HG03095 (cell line): Measurements from ENCODE around the gene PER3.

Experiments used
- ATAC-seq: cut with Tn5 transposase; IDR thresholded peaks from one replicate; pipeline ENCODE4 v1.9.1; 2021; ENCODE audit warnings: moderate library complexity; ENCODE audit not compliant: unreplicated experiment

Gene PER3

DNA sequence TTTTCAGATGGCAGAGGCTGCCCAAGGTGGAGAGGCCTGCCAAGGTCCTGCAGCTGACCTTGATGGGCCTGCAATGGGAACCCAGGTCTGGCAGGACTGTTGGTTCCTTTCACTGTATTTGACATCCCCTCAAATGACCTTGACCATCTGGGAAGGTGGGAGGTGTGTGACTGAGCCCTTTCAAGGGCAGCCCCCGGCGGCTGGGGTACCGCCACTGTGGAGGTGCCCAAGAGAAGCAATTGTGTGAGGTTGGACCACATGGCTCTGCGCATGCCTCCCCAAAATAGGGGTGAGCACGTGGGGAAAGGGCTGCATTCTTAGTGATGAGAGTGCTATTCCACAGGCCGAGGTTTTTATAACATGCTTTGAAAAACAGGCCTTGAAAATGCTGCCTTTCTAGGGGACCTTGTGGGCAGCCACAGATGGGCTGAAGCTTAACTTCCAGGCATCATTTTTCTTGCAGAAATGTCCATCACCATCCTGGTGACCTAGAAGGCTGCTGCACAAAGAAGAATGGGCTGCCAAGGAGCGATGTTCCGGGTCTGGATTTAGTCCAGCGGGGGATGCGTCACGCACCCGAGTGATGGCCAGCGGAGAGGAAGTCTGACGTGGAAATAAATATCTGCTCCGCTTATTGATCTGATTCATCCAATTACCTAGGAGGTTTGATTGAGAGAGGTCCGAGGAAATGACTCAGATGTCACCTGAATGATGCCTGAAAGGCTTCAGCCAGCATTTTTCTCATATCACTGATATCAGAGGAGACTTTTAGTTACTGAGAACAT lies 85.2 kb downstream of the PER3 start:
- no peak for ATAC-seq

DNA sequence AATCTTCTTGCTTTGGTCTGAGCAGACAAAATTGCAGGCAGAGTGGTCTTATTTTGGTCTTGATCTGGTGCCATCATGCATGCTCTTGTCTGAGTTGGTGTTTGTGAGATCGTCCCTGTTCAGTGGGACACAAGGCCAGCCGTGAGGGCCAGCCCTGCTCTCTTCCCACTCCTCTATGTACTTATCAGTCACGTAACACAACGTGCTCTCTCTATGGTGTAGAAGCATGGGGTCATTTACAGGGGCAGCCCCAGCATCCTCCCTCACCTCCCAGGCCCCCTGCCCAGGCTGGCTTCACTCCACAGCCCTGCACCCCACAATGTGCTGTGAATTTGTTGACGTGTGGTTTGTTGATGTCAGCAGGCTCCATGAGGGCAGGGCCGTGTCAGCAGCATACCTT lies 87.0 kb downstream of the PER3 start:
- ATAC-seq: no peak

- ATAC-seq: no peak
Observed at GRCh38 chr1:7873801-7874795, 90.0 kb downstream of the PER3 start.

- ATAC-seq: no peak
Observed at GRCh38 chr1:7878027-7878426, 93.9 kb downstream of the PER3 start.

DNA sequence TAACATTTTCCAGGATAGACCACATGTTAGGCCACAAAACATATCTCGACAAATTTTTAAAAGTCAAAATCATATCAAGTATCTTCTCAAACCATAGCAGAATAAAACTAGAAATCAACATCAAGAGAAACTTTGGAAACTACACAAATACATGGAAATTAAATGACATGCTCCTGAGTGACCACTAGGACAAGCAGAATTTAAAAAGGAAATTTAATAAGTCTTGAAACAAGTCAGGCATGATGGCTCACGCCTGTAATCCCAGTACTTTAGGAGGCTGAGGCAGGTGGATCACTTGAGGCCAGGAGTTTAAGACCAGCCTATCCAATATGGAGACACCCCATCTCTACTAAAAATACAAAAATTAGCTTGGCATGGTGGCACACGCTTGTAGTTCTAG lies 95.1 kb downstream of the PER3 start:
- no peak for ATAC-seq

GRCh38 chr1:7884757-7885156 lies 100.7 kb downstream of the PER3 start:
- ATAC-seq: no peak

GRCh38 chr1:7885513-7886404 lies 101.7 kb downstream of the PER3 start:
- ATAC-seq: no peak

DNA sequence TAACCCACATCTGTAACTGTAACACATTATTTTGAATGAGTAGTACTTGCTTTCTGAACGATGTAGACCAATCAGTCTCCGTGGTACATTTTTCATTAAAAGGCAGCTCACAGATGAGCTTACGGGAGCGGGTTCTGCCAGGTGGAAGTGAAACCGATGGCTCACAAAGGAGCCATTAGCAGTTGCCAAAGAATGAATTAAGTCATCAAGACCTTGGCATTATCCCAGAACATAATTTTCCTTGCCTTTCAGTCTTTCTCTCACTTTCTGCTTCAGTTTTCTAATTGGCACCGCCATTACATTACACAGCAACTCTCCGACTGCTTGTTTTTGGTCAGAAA lies 102.3 kb downstream of the PER3 start:
- ATAC-seq: no peak

GRCh38 chr1:7888248-7889081 lies 104.4 kb downstream of the PER3 start:
- ATAC-seq: no peak

DNA sequence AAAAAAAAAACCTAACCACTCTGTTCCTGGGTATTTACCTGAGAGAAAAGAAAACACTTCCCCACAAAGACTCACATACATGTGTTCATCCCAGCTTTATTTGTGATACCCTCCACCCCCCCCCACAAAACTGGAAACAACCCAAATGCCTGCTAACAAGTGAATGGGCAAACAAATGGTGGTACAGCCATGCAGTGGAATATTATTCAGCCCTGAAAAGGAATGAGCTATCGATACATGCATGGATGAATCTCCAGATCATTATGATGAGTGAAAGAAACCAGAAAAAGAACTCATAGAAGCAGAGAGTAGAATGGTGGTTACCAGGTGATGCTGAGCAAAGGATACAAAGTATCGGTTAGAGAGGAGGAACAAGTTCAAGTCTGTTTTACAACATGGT lies 106.8 kb downstream of the PER3 start:
- no peak for ATAC-seq

DNA sequence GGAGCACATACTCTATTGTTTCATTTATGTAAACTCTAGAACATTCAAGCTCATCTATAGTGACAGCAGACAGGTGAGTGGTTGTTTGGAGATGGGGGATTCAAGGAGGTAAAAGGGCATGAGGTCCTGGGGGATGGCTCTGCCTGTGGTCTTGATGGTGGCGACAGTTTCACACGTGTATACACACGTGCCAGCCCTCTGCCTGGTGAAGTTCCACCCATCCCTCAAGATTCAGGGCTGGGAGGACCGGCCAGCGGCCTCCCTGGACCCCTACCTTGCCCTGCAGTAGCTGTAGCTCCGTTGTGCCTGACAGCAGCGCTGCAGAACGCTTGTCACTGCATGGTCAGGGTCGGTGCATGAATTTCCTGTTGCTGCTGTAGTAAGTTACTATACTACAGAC lies 107.7 kb downstream of the PER3 start:
- ATAC-seq: no peak

DNA sequence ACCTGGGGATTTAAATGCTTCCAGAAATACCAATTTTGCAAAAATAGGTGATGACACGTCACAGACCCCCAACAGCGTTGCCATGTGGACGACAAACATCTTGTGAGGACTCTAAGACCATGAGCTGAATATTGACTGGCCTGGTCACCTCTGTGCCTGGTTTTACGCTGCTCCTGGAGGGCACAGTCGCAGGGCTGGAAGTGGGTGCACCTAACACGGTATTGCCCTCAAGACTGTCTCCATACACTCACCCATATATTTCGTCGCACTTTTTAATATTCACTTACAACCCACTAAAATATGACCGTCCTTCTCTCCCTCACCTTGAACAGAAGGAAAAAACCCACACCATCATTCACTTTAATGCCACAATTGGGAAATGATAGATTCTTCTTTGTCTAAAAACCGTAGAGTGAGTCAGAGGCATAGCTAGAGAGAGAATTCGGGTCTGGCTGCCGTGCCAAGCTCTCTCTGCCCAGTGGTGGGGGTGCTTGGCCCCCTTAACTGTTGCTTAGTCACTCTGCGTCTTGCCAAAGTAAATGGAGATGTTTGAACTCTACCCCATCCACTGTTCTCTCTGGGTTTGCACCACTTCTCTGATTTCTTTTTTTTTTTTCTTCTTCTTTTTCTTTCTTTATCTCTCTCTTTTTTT lies 109.6 kb downstream of the PER3 start:
- ATAC-seq: no peak
